CD4-positive, alpha-beta T cell treated with Interleukin-17A for 1 hour (primary cell): ENCODE measurements around the gene COPA.

Experiments used
- DNase-seq: peaks from one replicate; pipeline ENCODE4 v3.0.0-alpha.2; 2020

The COPA gene

GRCh38 chr1:160362168-160362957 is 19.3 kb upstream of the COPA start:
- DNase-seq = no peak

GRCh38 chr1:160361814-160362167 is 18.7 kb upstream of the COPA start:
- DNase-seq = no peak

GRCh38 chr1:160361199-160361598 is 18.1 kb upstream of the COPA start:
- DNase-seq = no peak

- DNase-seq = no peak
Observed at GRCh38 chr1:160360227-160360695, 17.2 kb upstream of the COPA start.

GRCh38 chr1:160359559-160360226 is 16.6 kb upstream of the COPA start:
- DNase-seq = no peak

GRCh38 chr1:160358073-160358472 is 15.0 kb upstream of the COPA start:
- DNase-seq = no peak

- no peak for DNase-seq
Observed at GRCh38 chr1:160357286-160358002, 14.4 kb upstream of the COPA start.

GRCh38 chr1:160354388-160354985 is 11.4 kb upstream of the COPA start:
- peak; percentile 29 for DNase-seq

- DNase-seq = no peak
Observed at GRCh38 chr1:160353223-160353622, 10.2 kb upstream of the COPA start.

- no peak for DNase-seq
Observed at GRCh38 chr1:160352555-160352954, 9.5 kb upstream of the COPA start.

- DNase-seq = no peak
Observed at GRCh38 chr1:160351629-160352028, 8.6 kb upstream of the COPA start.

- peak; percentile 10 for DNase-seq
Observed at GRCh38 chr1:160346958-160347357, 3.9 kb upstream of the COPA start.

- no peak for DNase-seq
Observed at GRCh38 chr1:160346463-160346862, 3.4 kb upstream of the COPA start.

GRCh38 chr1:160344936-160345335 is 1.9 kb upstream of the COPA start:
- no peak for DNase-seq

GRCh38 chr1:160344241-160344640 is 1.2 kb upstream of the COPA start:
- DNase-seq = no peak

- DNase-seq = peak; percentile 20
Observed at GRCh38 chr1:160342526-160342925, 524 bp downstream of the COPA start.

- DNase-seq = no peak
Observed at GRCh38 chr1:160340866-160341265, 2.2 kb downstream of the COPA start.

- no peak for DNase-seq
Observed at GRCh38 chr1:160340146-160340545, 2.9 kb downstream of the COPA start.

GRCh38 chr1:160338580-160338979 is 4.5 kb downstream of the COPA start:
- DNase-seq = no peak

GRCh38 chr1:160332516-160332915 is 10.5 kb downstream of the COPA start:
- DNase-seq = no peak

GRCh38 chr1:160330119-160330518 is 12.9 kb downstream of the COPA start:
- no peak for DNase-seq

GRCh38 chr1:160328184-160328583 is 14.9 kb downstream of the COPA start:
- no peak for DNase-seq

GRCh38 chr1:160326418-160326817 is 16.6 kb downstream of the COPA start:
- no peak for DNase-seq
